ACC112 (cell line): Measurements from ENCODE around the gene RBM19.

Experiments used
- H2AFZ ChIP-seq: fragments of 200-600 bp; sonication (generic); one replicate; pipeline ENCODE4 v1.6.0; 2017; ENCODE audit warnings: antibody characterized with exemption, low read length; ENCODE audit not compliant: unreplicated experiment
- H3K27ac ChIP-seq: fragments of 200-600 bp; sonication (generic); 2 replicates; pipeline ENCODE4 v1.5.1; 2014; ENCODE audit warnings: low read depth, mild to moderate bottlenecking, antibody characterized with exemption, low read length, moderate library complexity
- H3K27me3 ChIP-seq: fragments of 200-600 bp; sonication (generic); 2 replicates; pipeline ENCODE4 v1.6.1; 2014; ENCODE audit warnings: mild to moderate bottlenecking, antibody characterized with exemption, low read length, moderate library complexity, mixed read lengths; ENCODE audit not compliant: insufficient read depth
- H3K36me3 ChIP-seq: fragments of 200-600 bp; sonication (generic); 2 replicates; pipeline ENCODE4 v1.6.1; 2016; ENCODE audit warnings: mild to moderate bottlenecking, antibody characterized with exemption, low read length, moderate library complexity, mixed read lengths; ENCODE audit not compliant: insufficient read depth
- H3K4me1 ChIP-seq: fragments of 200-600 bp; sonication (generic); one replicate; pipeline ENCODE4 v1.6.1; 2016; ENCODE audit warnings: low read length, mixed read lengths; ENCODE audit not compliant: insufficient read depth, unreplicated experiment, control insufficient read depth
- H3K4me3 ChIP-seq: fragments of 200-600 bp; sonication (generic); 2 replicates; pipeline ENCODE4 v1.5.1; 2014; ENCODE audit warnings: mild to moderate bottlenecking, low read depth, low read length
- H3K79me2 ChIP-seq: fragments of 200-600 bp; sonication (generic); one replicate; pipeline ENCODE4 v1.6.0; 2016; ENCODE audit warnings: low read length; ENCODE audit not compliant: control insufficient read depth, unreplicated experiment, insufficient read depth

The RBM19 gene

DNA sequence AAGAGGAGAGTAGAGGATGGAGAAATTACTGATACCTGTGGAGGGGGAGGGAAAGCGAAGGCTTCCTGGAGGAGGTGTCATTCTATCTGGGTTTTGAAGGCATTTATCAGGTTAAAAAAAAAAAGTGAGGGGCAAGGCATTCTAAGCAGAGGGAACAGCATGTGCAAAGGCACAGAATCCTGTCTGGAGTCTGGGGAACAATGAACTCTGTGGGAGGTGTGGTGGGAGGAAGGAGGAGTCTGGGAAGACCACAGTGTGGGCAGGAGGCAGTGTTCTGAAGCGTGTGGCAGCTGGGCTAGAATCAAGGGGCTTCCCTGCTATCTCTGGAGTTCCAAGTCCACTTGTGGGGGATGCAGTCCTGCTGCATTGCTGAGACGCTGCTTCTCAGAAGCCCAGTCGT, 123.4 kb downstream of the RBM19 start:
- no peak overlapping the region for H3K4me3 ChIP-seq
- no peaks in the 10 kb centered on the region for H3K27me3 ChIP-seq

DNA sequence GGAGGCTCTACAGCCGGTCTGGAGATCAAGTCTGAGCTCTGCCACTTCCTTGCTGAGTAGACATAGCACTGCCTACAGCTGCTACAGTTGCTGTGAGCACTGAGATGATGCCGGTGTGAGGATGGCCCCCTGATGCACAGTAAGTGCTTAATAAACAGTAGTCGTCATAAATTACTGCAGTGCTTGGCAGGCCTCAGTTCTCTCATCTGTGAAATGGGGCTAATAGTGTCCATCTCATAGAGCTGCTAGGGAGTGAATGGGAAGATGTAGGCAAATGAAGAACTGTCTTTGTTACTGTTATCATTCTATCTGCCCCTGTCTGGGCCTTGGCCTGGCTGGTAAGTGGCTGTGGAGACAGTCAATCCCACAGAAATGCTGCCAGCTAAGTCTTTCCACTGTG, 124.3 kb downstream of the RBM19 start:
- H3K79me2 ChIP-seq: no peaks in the 10 kb centered on the region

More for the DNA sequence above, 123.4 kb downstream of the RBM19 start:
- Histone ChIP-seq H2AFZ (no peak overlapping the region), H3K79me2 (no peaks in the 10 kb centered on the region), H3K4me1 (no peaks in the 10 kb centered on the region), H3K36me3 (no peaks in the 10 kb centered on the region), H3K27ac (no peak overlapping the region)

DNA sequence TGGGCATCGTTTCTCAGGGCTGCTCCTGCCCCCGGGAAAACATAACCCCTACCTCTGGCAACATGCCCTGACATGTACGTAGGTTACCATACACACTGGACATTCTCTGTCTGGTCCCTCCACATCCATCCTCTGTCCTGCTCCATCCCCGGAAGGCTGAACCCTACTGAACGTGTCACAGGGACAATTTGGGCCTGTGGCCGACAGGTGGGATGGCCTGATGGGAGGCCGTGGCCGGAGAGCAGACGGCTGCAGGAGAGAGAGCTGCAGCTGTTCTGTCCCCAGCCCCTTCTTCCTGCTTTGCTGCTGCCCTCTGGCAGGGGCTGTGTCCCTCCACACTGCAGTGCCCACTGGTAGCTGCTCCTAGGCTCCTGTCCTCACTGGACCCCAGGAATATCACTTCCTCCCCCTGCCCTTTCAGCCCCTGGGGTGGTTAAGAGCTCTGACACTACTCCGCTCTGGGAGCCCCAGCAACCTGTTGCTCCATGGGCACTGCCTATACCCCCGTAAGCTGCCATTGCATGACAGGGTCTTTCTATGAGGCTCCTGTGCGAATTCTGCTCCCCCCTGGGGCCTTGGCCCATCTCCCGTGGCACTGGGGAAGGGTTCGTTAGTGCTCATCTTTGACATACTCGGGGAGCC, 125.6 kb downstream of the RBM19 start:
- Histone ChIP-seq H3K27ac (no peak overlapping the region), H3K36me3 (no peaks in the 10 kb centered on the region), H2AFZ (no peak overlapping the region), H3K4me1 (no peaks in the 10 kb centered on the region), H3K79me2 (no peaks in the 10 kb centered on the region), H3K4me3 (no peak overlapping the region), H3K27me3 (no peaks in the 10 kb centered on the region)

More for the DNA sequence above, 124.3 kb downstream of the RBM19 start:
- Histone ChIP-seq H2AFZ (no peak overlapping the region), H3K4me1 (no peaks in the 10 kb centered on the region), H3K27ac (no peak overlapping the region), H3K4me3 (no peak overlapping the region), H3K36me3 (no peaks in the 10 kb centered on the region), H3K27me3 (no peaks in the 10 kb centered on the region)

DNA sequence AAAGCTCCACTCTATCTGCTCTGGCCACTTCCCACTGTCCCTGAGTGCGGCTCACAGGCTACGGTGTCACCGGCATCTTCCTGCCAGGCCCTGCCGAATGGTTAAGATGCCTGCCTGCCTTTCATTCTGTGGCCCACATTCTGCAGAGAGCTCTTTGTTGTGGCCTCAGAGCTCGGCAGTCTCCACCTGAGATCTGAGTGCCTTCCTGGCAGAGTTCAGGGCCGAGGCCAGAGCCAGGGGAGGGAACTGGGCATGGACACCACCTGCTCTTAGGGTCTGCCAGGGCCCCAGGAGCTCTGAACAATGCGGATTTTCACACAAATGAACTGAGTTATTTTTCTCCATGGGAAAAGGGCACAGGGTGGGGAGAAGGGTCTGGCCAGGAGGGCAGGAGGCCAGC, 127.2 kb downstream of the RBM19 start:
- no peak overlapping the region for H3K27ac ChIP-seq
- H3K4me1 ChIP-seq: no peaks in the 10 kb centered on the region
- no peaks in the 10 kb centered on the region for H3K79me2 ChIP-seq
- H3K27me3 ChIP-seq: no peaks in the 10 kb centered on the region
- no peak overlapping the region for H2AFZ ChIP-seq
- no peaks in the 10 kb centered on the region for H3K36me3 ChIP-seq
- H3K4me3 ChIP-seq: no peak overlapping the region

DNA sequence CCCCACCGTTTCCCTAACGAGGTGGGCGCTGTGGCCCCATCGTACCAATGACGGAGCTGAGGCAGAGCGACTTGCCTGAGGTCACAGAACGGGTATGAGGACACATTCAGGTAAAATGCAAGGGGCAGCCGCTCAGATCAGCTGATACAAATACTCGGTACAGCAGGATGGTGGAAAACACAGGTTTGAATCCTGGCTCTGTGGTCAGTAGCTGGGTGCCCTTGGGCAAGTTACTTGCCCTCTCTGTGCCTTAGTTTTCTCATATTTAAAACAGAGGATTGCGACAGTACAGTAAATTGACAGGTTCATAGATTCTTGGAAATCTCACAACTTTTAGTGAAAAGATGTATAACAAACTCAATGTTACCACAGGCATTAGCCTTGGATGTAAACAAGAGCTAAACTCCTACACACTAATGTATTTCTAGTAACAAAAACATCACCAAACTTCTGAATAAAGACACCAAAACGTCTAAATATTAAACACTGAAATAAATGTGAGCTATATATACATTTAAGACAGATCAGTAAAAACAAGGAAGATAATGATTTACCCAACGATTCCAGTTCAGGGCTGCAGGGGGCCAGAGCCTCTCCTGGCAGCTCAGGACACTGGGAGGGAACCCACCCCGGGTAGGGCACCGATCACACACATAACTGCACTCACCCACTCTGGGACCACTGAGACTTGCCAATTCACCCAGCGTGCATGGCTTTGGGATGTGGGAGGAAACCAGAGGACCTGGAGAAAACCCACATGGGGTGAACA, 128.4 kb downstream of the RBM19 start:
- no peak overlapping the region for H3K4me3 ChIP-seq
- no peaks in the 10 kb centered on the region for H3K27me3 ChIP-seq
- H3K36me3 ChIP-seq: no peaks in the 10 kb centered on the region
- no peak overlapping the region for H2AFZ ChIP-seq
- H3K4me1 ChIP-seq: no peaks in the 10 kb centered on the region
- H3K27ac ChIP-seq: no peak overlapping the region
- no peaks in the 10 kb centered on the region for H3K79me2 ChIP-seq

DNA sequence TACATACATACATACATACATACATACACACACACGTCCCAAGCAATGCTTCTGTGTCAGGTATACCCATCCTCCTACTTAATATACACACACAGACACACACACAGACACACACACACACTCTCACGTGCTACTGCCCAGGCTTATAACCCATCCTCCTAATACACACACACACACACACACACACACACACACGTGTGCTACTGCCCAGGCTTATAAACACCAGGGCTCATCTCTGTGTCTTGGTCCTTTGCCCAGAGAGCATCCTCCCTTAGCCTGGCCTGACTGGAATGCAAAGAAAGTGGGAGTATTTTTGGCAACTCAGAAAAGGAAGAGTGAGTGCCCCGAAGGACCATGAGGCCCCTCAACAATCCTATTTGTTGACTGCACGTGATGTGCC, 129.0 kb downstream of the RBM19 start:
- Histone ChIP-seq H3K4me1 (no peaks in the 10 kb centered on the region), H2AFZ (no peak overlapping the region), H3K27me3 (no peaks in the 10 kb centered on the region)

DNA sequence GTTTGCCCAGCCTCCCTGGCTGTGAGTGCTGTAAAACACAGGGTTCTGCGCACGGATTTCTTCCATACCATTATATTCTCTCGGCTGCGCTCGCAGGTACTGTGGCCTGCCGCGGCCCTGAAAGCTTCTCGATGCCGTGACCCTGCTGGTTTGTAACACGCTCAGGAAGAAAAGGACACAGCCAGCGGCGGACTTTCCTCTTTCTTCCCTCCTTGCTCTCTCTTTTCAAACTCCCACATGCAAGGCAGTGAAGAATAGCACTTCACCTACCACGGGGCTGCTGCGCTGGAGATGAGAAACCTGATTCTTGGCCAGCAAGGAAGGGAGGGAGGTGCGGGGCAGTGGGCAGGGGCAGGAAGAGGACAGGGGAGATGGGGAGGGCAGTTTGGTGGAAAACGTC, 130.2 kb downstream of the RBM19 start:
- no peaks in the 10 kb centered on the region for H3K79me2 ChIP-seq
- H3K4me1 ChIP-seq: peaks cover 10% of the 10 kb centered on the region
- no peak overlapping the region for H2AFZ ChIP-seq
- H3K36me3 ChIP-seq: no peaks in the 10 kb centered on the region
- H3K4me3 ChIP-seq: no peak overlapping the region
- H3K27ac ChIP-seq: no peak overlapping the region
- no peaks in the 10 kb centered on the region for H3K27me3 ChIP-seq

More for the DNA sequence above, 129.0 kb downstream of the RBM19 start:
- H3K4me3 ChIP-seq: no peak overlapping the region
- H3K27ac ChIP-seq: no peak overlapping the region
- no peaks in the 10 kb centered on the region for H3K36me3 ChIP-seq
- no peaks in the 10 kb centered on the region for H3K79me2 ChIP-seq

DNA sequence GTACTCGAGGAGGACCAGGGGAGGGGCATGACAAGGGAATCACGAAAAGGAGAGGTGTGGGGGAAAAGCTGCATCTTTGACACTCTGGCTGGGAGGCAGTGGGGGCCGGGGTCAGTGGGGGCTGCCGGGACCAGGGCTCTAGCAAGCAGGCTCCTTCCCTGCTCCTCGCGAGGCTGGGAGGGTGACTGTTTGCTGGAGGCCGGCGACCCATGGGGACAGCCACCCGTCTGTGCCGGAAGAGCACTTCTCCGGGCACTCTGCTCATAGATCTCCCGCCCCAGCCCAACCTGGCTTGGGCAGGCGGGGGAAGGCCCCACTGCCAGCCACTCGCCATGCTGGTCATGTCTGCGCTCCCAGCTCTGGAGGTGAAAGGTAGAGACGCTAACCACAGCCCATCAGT, 130.7 kb downstream of the RBM19 start:
- no peak overlapping the region for H3K4me3 ChIP-seq
- H3K36me3 ChIP-seq: no peaks in the 10 kb centered on the region
- peaks cover 14% of the 10 kb centered on the region for H3K4me1 ChIP-seq
- H2AFZ ChIP-seq: no peak overlapping the region
- H3K79me2 ChIP-seq: no peaks in the 10 kb centered on the region
- no peak overlapping the region for H3K27ac ChIP-seq
- no peaks in the 10 kb centered on the region for H3K27me3 ChIP-seq

DNA sequence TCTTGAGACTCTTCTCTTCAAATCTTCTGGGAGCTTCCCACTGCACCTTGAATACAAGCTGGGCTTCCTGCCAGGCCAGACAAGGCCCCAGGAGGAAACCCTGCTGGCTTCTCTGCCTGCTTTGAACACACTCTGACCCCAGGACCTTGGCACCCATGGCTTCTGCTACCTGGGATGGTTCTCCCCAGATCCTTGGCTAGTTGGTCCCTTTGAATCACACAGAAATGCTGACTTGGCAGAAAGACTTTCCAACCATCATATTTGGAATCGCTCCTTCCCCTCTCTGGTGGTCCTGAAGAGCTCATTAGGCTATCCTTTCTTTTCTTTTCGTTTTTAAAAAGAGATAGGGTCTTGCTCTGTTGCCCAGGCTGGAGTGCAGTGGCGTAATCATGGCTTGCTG, 132.7 kb downstream of the RBM19 start:
- peaks cover 14% of the 10 kb centered on the region for H3K4me1 ChIP-seq
- H3K27me3 ChIP-seq: no peaks in the 10 kb centered on the region
- no peaks in the 10 kb centered on the region for H3K79me2 ChIP-seq

DNA sequence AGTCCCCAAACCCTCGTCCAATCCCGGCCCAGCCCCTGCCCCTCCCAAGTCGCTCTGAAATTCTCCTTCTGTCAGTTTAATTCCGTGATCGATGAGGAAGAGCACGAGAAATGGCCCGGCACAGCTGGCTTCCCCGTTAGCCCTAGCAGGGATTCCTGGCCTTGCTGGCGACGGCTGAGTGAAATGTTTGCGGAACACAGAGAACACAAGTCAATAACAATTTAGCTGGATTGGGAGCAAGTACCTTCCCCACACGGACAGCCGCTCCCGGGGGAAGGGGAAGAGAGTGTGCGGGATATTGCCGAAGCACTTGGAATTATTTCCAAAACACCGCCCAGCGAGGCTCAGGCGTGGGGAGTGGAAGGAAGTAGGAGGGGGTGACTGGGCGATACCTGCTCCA, 134.6 kb downstream of the RBM19 start:
- Histone ChIP-seq H3K36me3 (no peaks in the 10 kb centered on the region), H2AFZ (no peak overlapping the region), H3K4me3 (no peak overlapping the region), H3K27ac (peak overlapping the region; percentile 31), H3K4me1 (peaks cover 14% of the 10 kb centered on the region), H3K27me3 (no peaks in the 10 kb centered on the region), H3K79me2 (no peaks in the 10 kb centered on the region)

More for the DNA sequence above, 132.7 kb downstream of the RBM19 start:
- Histone ChIP-seq H2AFZ (no peak overlapping the region), H3K4me3 (no peak overlapping the region), H3K27ac (no peak overlapping the region), H3K36me3 (no peaks in the 10 kb centered on the region)

DNA sequence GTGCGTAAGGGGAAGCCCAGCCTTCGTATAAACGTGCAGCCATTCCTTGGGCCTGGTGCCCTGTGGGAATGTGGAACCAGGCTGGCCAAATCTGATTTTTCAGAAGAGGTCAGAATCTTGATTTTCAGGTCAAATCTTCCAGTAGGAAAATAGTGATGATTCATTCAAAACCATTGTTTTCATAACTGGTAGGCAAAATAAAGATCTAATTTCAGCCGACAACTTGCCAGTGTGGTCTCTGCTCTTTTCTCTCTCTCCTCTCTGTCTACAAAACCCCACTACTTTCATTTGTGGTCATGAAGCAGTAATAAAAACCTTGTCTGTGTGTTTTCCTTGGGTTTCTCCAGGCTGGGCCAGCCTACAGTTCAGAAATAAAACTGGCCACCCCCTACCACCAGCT, 135.1 kb downstream of the RBM19 start:
- H3K27me3 ChIP-seq: no peaks in the 10 kb centered on the region
- peak overlapping the region; percentile 31 for H3K27ac ChIP-seq
- H3K4me3 ChIP-seq: no peak overlapping the region
- peaks cover 14% of the 10 kb centered on the region for H3K4me1 ChIP-seq
- no peak overlapping the region for H2AFZ ChIP-seq
- H3K79me2 ChIP-seq: no peaks in the 10 kb centered on the region
- H3K36me3 ChIP-seq: no peaks in the 10 kb centered on the region
